Measurements from ENCODE around the gene SLC6A6. TPM values are rescaled to one million over a fixed set of nuclear protein-coding genes. Genes with fewer than 3 reads are reported as not detected.
"Not testable (repeated sequence)": the region's sequence is repeated elsewhere in the genome, so short reads cannot be mapped to it uniquely, and the experiment has no call there.

SLC6A6 gene
- polyA plus RNA-seq, 6 donors from 2014 or later: 4.7 to 9.1 (median 6.2) TPM

- ATAC-seq (ENCODE audit: low read depth in 2 of 2) (peak; percentile 79 to 81), DNase-seq (peak; percentile 91)
- no peaks in the 10 kb centered on the region for H3K36me3 Mint-ChIP-seq
- H3K9me3 Mint-ChIP-seq: no peaks in the 10 kb centered on the region
- no peaks in the 10 kb centered on the region for H3K27me3 Mint-ChIP-seq
- peak overlapping the region; percentile 94 to 99 (median 98) for H3K27ac Mint-ChIP-seq
- H3K4me1 Mint-ChIP-seq: peaks cover 70 to 97% (median 83%) of the 10 kb centered on the region in 3 donors
- peak overlapping the region; percentile 46 to 87 (median 83) for H3K4me3 Mint-ChIP-seq
These were observed 29.8 kb downstream of the SLC6A6 start for GRCh38 chr3:14431917-14432834.

GRCh38 chr3:14433106-14433505 lies 30.7 kb downstream of the SLC6A6 start:
- H3K4me3 Mint-ChIP-seq: peak overlapping the region in 7 of 8 donors; percentile 46 to 87 (median 83)
- H3K9me3 Mint-ChIP-seq: no peaks in the 10 kb centered on the region
- H3K27ac Mint-ChIP-seq: peak overlapping the region; percentile 94 to 99 (median 98)
- H3K36me3 Mint-ChIP-seq: no peaks in the 10 kb centered on the region
- H3K4me1 Mint-ChIP-seq: peaks cover 60 to 89% (median 74%) of the 10 kb centered on the region in 3 donors
- DNase-seq: no peak
- ATAC-seq (ENCODE audit: low read depth in 2 of 2): no peak
- H3K27me3 Mint-ChIP-seq: no peaks in the 10 kb centered on the region

DNA sequence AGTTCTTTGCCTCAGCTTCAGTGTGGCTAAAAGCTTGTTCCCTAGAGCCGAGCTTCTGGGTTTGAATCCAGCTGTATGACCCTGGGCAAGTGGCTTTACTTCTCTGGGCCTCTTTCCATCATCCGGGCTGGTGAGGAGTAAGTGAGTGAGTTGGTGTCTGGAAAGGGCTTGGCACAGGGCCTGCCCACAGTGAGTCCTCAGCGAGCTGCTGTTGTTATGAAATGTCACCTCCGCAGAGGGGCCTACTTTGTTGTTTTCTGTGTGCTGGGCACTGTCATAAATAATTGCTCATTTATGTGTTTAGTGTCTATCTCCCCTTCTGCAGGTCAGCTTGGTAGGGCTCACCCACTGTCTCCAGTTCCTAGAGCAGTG lies 31.7 kb downstream of the SLC6A6 start:
- Mint-ChIP-seq H3K4me1 (peaks cover 56 to 89% (median 74%) of the 10 kb centered on the region in 3 donors), H3K4me3 (peak overlapping the region in 7 of 8 donors; percentile 12 to 76 (median 56)), H3K36me3 (no peaks in the 10 kb centered on the region), H3K27me3 (no peaks in the 10 kb centered on the region), H3K27ac (peak overlapping the region; percentile 94 to 99 (median 98)), H3K9me3 (no peaks in the 10 kb centered on the region)
- no peak for DNase-seq
- ATAC-seq (ENCODE audit: low read depth in 2 of 2): no peak

GRCh38 chr3:14434498-14435151 lies 32.2 kb downstream of the SLC6A6 start:
- Mint-ChIP-seq H3K36me3 (no peaks in the 10 kb centered on the region), H3K9me3 (no peaks in the 10 kb centered on the region), H3K27me3 (no peaks in the 10 kb centered on the region), H3K4me3 (peak overlapping the region in 5 of 8 donors; percentile 20 to 76 (median 53)), H3K27ac (peak overlapping the region in 5 of 6 donors; percentile 94 to 99 (median 98)), H3K4me1 (peaks cover 56 to 89% (median 74%) of the 10 kb centered on the region in 3 donors)
- ATAC-seq (ENCODE audit: low read depth in 2 of 2) (no peak), DNase-seq (no peak)

- Mint-ChIP-seq H3K36me3 (no peaks in the 10 kb centered on the region), H3K4me1 (peaks cover 58 to 89% (median 75%) of the 10 kb centered on the region in 3 donors), H3K9me3 (no peaks in the 10 kb centered on the region), H3K4me3 (peak overlapping the region in 1 of 8 donors; percentile 44), H3K27me3 (no peaks in the 10 kb centered on the region), H3K27ac (peak overlapping the region in 4 of 6 donors; percentile 49 to 99 (median 98))
- ATAC-seq (ENCODE audit: low read depth in 2 of 2) (no peak), DNase-seq (no peak)
These were observed 33.0 kb downstream of the SLC6A6 start for GRCh38 chr3:14435175-14436014.

DNA sequence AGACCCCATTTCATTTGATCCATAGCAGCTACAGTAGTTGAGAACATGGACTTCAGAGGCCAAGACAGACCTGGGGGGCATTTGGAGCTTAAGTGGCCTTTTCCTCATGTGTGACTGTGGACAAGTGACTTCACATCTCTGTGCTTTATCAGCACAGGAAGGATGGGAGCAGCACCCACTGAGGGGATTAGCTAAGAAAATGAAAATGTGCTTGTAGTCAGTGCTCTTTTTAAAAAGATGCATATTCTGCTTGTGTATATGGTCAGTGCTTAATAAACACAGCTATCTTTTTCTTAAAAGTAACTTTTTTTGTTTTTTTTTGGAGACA lies 34.5 kb downstream of the SLC6A6 start:
- no peak overlapping the region for H3K4me3 Mint-ChIP-seq
- peaks cover 45 to 82% (median 71%) of the 10 kb centered on the region in 3 donors for H3K4me1 Mint-ChIP-seq
- no peak for ATAC-seq (ENCODE audit: low read depth in 2 of 2)

DNA sequence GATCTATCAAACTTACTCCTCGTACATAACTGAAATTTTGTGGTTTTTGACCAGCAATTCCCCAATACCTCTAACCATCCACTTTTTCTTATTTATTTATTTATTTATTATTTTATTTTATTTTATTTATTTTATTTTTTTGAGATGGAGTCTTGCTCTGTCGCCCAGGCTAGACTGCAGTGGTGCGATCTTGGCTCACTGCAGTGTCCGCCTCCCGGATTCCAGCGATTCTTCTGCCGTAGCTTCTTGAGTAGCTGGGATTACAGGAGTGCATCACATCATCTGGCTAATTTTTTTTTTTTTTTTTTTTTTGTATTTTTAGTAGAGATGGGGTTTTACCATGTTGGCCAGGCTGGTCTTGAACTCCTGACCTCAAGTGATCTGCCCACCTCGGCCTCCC lies 35.3 kb downstream of the SLC6A6 start:
- peaks cover 41 to 75% (median 63%) of the 10 kb centered on the region in 3 donors for H3K4me1 Mint-ChIP-seq
- not testable (repeated sequence) for ATAC-seq (ENCODE audit: low read depth in 2 of 2); H3K4me3 Mint-ChIP-seq

More for the DNA sequence above, 34.5 kb downstream of the SLC6A6 start:
- Mint-ChIP-seq H3K9me3 (no peaks in the 10 kb centered on the region), H3K27me3 (no peaks in the 10 kb centered on the region), H3K27ac (peak overlapping the region in 5 of 6 donors; percentile 37 to 82 (median 64)), H3K36me3 (no peaks in the 10 kb centered on the region)
- DNase-seq: no peak

GRCh38 chr3:14438262-14438661 lies 35.9 kb downstream of the SLC6A6 start:
- H3K9me3 Mint-ChIP-seq: no peaks in the 10 kb centered on the region
- DNase-seq: no peak
- H3K27ac Mint-ChIP-seq: peak overlapping the region in 2 of 6 donors; percentile 42 to 82
- peak overlapping the region in 1 of 8 donors; percentile 51 for H3K4me3 Mint-ChIP-seq
- H3K27me3 Mint-ChIP-seq: no peaks in the 10 kb centered on the region
- H3K4me1 Mint-ChIP-seq: peaks cover 36 to 69% (median 58%) of the 10 kb centered on the region in 3 donors
- H3K36me3 Mint-ChIP-seq: no peaks in the 10 kb centered on the region
- no peak for ATAC-seq (ENCODE audit: low read depth in 2 of 2)

More for the DNA sequence above, 35.3 kb downstream of the SLC6A6 start:
- not testable (repeated sequence) for H3K27me3 Mint-ChIP-seq, H3K27ac Mint-ChIP-seq, H3K9me3 Mint-ChIP-seq, DNase-seq, H3K36me3 Mint-ChIP-seq

DNA sequence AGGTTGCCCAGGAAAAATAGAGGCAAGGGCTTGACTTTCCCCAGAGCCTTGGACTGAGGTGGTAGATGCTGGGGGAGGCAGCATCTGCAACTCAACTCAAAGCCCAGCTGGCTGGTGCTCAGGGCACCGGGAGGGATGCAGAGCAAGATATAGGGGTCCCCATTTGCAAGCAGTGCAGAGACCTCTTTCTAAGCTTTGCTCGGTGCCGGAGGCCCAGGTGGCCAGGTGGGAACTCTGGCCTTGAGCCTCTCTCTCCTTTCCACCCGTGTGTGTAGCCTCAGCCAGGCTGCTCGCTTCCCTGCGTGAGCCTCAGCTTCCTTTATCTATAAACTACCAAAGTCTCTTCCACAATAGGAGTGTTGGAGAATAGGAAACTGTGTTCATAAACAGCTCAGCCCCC lies 36.5 kb downstream of the SLC6A6 start:
- H3K27me3 Mint-ChIP-seq: no peaks in the 10 kb centered on the region
- peak overlapping the region in 2 of 6 donors; percentile 82 to 87 for H3K27ac Mint-ChIP-seq
- H3K36me3 Mint-ChIP-seq: peaks cover under 1 to 2% of the 10 kb centered on the region in 2 donors
- peaks cover 34 to 62% (median 52%) of the 10 kb centered on the region in 3 donors for H3K4me1 Mint-ChIP-seq
- H3K9me3 Mint-ChIP-seq: no peaks in the 10 kb centered on the region
- no peak for DNase-seq
- peak overlapping the region in 5 of 8 donors; percentile 13 to 75 (median 69) for H3K4me3 Mint-ChIP-seq
- no peak for ATAC-seq (ENCODE audit: low read depth in 2 of 2)

GRCh38 chr3:14439501-14440167 lies 37.2 kb downstream of the SLC6A6 start:
- peak; percentile 59 to 64 for ATAC-seq (ENCODE audit: low read depth in 2 of 2)
- H3K4me3 Mint-ChIP-seq: peak overlapping the region; percentile 13 to 75 (median 66)
- peaks cover 5 to 7% of the 10 kb centered on the region in 2 donors for H3K36me3 Mint-ChIP-seq

GRCh38 chr3:14440168-14440518 lies 37.7 kb downstream of the SLC6A6 start:
- DNase-seq (no peak), ATAC-seq (ENCODE audit: low read depth in 2 of 2) (peak; percentile 72)
- H3K36me3 Mint-ChIP-seq: peaks cover 5 to 7% of the 10 kb centered on the region in 2 donors

More at GRCh38 chr3:14439501-14440167, 37.2 kb downstream of the SLC6A6 start:
- peak overlapping the region; percentile 54 to 87 (median 72) for H3K27ac Mint-ChIP-seq
- no peak for DNase-seq
- peaks cover 30 to 57% (median 45%) of the 10 kb centered on the region in 3 donors for H3K4me1 Mint-ChIP-seq
- no peaks in the 10 kb centered on the region for H3K27me3 Mint-ChIP-seq
- no peaks in the 10 kb centered on the region for H3K9me3 Mint-ChIP-seq

GRCh38 chr3:14440531-14441239 lies 38.3 kb downstream of the SLC6A6 start:
- peak in 1 of 2 donors; percentile 7 for ATAC-seq (ENCODE audit: low read depth in 2 of 2)
- H3K27ac Mint-ChIP-seq: peak overlapping the region in 3 of 6 donors; percentile 26 to 82 (median 71)
- peaks cover 26 to 47% (median 39%) of the 10 kb centered on the region in 3 donors for H3K4me1 Mint-ChIP-seq
- H3K9me3 Mint-ChIP-seq: no peaks in the 10 kb centered on the region
- H3K36me3 Mint-ChIP-seq: peaks cover 5 to 10% of the 10 kb centered on the region in 2 donors
- peak overlapping the region in 2 of 8 donors; percentile 66 for H3K4me3 Mint-ChIP-seq
- DNase-seq: no peak
- H3K27me3 Mint-ChIP-seq: no peaks in the 10 kb centered on the region

More at GRCh38 chr3:14440168-14440518, 37.7 kb downstream of the SLC6A6 start:
- peak overlapping the region in 4 of 6 donors; percentile 26 to 82 (median 74) for H3K27ac Mint-ChIP-seq
- H3K4me3 Mint-ChIP-seq: peak overlapping the region in 4 of 8 donors; percentile 32 to 71 (median 68)
- H3K9me3 Mint-ChIP-seq: no peaks in the 10 kb centered on the region
- peaks cover 26 to 52% (median 40%) of the 10 kb centered on the region in 3 donors for H3K4me1 Mint-ChIP-seq
- no peaks in the 10 kb centered on the region for H3K27me3 Mint-ChIP-seq

Data from naive B cell (primary cell).